Fibroblast of the aortic adventitia (primary cell): ENCODE data around the gene AP1B1. TPM values are rescaled to one million over a fixed set of nuclear protein-coding genes. Genes with fewer than 3 reads are reported as not detected.
"Not testable (repeated sequence)": the region's sequence is repeated elsewhere in the genome, so short reads cannot be mapped to it uniquely, and the experiment has no call there.

Source experiments
- DNase-seq: peaks from one replicate; pipeline ENCODE4 v3.0.0-alpha.2; 2010; ENCODE audit warnings: low read depth
- H3K4me3 ChIP-seq: 2 replicates; pipeline ENCODE4 v1.5.1; 2011; ENCODE audit warnings: low read depth, mild to moderate bottlenecking, control low read depth, low read length, moderate library complexity
- CTCF ChIP-seq: IDR thresholded peaks from 2 replicates; pipeline ENCODE4 v1.5.1; 2011; ENCODE audit warnings: mild to moderate bottlenecking, low read length, control low read depth, inconsistent platforms; ENCODE audit not compliant: insufficient read depth
- total RNA-seq: library from RNA; depleted of rRNA; stranded (reverse); fragments of >200 nt; gene quantifications from 2 replicates; pipeline ENCODE4 v1.2.3, GENCODE V29; 2012; ENCODE audit warnings: low replicate concordance

The AP1B1 gene
- total RNA-seq, 1 donor, result 46.3 TPM

DNA sequence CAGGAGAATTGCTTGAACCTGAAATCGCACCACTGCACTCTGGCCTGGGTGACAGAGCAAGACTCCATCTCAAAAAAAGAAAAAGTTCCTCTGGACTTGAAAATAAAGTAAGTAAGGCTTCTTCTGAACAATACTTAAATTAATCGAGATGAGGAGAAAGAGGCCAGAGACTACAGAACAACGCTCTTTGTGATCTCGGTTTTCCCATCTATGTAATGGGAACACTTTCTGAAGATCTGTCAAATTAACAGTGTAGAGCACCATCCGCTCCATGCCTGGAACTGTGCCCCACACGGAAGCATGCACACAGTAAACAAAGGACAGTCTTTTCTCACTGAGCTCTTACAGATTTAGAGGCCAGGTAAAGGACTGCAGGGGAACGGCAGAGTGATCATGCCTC lies 9.1 kb downstream of the AP1B1 start:
- no peak for DNase-seq
- no peak overlapping the region for H3K4me3 ChIP-seq
- TF ChIP-seq CTCF, result no peak

DNA sequence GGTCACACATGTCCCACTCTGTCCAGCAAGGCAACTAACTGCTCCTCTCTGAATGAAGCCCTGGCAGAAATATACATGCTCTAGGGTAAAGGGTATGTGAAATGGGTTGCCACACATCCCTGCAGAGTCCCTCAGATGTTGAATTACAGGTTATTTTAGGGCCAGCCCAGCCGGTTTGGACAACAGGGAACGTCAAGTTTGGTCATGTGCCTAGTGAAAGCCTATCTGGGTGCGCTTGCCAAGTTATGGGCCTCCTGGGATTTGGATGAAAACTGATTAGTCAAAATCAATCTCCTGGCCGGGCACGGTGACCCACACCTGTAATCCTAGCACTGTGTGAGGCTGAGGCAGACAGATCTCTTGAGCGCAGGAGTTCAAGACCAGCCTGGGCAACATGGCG lies 10.4 kb downstream of the AP1B1 start:
- no peak for TF ChIP-seq CTCF

GRCh38 chr22:29376705-29377104 lies 11.7 kb downstream of the AP1B1 start:
- DNase-seq, result not testable (repeated sequence)

More for the DNA sequence above, 10.4 kb downstream of the AP1B1 start:
- no peak overlapping the region for H3K4me3 ChIP-seq
- DNase-seq, result no peak

GRCh38 chr22:29375398-29376076 lies 12.8 kb downstream of the AP1B1 start:
- TF ChIP-seq CTCF, result no peak
- peak; percentile 14 for DNase-seq
- H3K4me3 ChIP-seq, result no peak overlapping the region

More at GRCh38 chr22:29376705-29377104, 11.7 kb downstream of the AP1B1 start:
- H3K4me3 ChIP-seq, result not testable (repeated sequence)

GRCh38 chr22:29374806-29375205 lies 13.6 kb downstream of the AP1B1 start:
- H3K4me3 ChIP-seq, DNase-seq: not testable (repeated sequence)

- no peak for TF ChIP-seq CTCF
- H3K4me3 ChIP-seq, result no peak overlapping the region
- no peak for DNase-seq
Observed at GRCh38 chr22:29374401-29374800, 14.0 kb downstream of the AP1B1 start.

DNA sequence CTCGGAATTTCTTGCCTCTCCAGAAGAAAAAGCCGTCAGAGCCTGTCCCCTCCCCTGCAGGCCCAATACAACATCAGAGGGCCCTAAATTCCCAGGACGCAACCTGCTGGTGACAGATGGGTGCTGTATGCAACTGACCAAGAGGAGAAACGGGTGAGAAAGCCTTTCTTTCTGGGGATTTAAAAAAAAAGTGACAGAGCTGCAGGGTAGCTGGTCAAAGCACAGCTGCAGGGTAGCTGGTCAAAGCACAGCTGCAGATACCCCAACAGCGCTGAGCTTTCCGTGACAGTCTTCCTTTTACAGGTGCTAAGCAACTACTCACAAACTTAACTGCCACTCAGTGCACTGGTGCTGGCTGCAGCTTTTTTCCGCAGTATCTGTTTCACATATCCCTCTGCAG lies 17.8 kb downstream of the AP1B1 start:
- no peak for TF ChIP-seq CTCF
- no peak overlapping the region for H3K4me3 ChIP-seq
- DNase-seq, result no peak

DNA sequence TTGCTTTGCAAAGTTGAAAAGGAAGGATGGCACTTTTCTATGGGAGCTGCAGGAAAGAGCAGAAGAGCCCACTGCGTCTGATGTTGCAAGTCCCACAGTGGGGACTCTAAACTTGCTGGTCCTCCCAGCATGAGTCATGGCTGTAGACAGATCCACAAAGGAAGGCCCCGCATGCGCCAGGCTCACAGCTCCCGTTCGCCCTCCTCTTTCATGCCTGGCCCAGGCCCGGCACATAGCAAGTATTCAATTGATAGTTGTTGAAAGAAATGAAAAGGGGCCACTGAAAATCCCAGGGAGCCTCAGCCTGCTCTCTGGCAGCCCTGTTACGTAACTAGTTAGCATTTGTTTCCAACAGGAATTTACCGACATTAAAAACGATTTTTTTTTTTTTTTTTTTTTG lies 18.9 kb downstream of the AP1B1 start:
- TF ChIP-seq CTCF, result no peak
- DNase-seq, result peak; percentile 80
- H3K4me3 ChIP-seq, result no peak overlapping the region
